Measurements from ENCODE around the gene ACOT4. TPM values are rescaled to one million over a fixed set of nuclear protein-coding genes. Genes with fewer than 3 reads are reported as not detected.

The ACOT4 gene
- total and polyA plus RNA-seq, 8 donors, result 1.3 to 3.5 (median 1.4) TPM; not detected in 3

GRCh38 chr14:73644531-73645247, 53.0 kb downstream of the ACOT4 start, which contains the start of gene DNAL1:
Gene DNAL1 (plus strand): TSS chr14:73644986. CDS start chr14:73645040, 54 bp downstream.
- H3K4me1 ChIP-seq, result peaks cover 5 to 25% (median 19%) of the 10 kb centered on the region in 4 donors
- intact Hi-C loops (cut with DNase I; ENCODE audit: low total_unique reads), result no loop called here
- WGBS, 5 donors, result 0% methylated on average over 41 to 43 of the region's 43 CpGs
- H3K4me3 ChIP-seq, result peak within 1 kb of the TSS; percentile 61 to 91 (median 78)
- H3K36me3 ChIP-seq, result no peaks in the 10 kb centered on the region
- H3K9me3 ChIP-seq, result no peaks in the 10 kb centered on the region
- peak; percentile 94 to 98 for DNase-seq
- peak within 1 kb of the TSS; percentile 67 to 89 (median 84) for H3K27ac ChIP-seq
- TF ChIP-seq POLR2AphosphoS5 (IDR thresholded peaks at IDR 0.05), result peak; percentile 64 to 88 (median 86)
- TF ChIP-seq CTCF (IDR thresholded peaks at IDR 0.05), result peak in 1 of 7 experiments; percentile 16
- TF ChIP-seq POLR2A (IDR thresholded peaks at IDR 0.05), result no peak
- TF ChIP-seq EP300 (IDR thresholded peaks at IDR 0.05), result no peak
- H3K27me3 ChIP-seq, result no peaks in the 10 kb centered on the region

- no peak for DNase-seq
- Histone ChIP-seq H3K27me3 (no peaks in the 10 kb centered on the region), H3K4me3 (peak overlapping the region; percentile 61 to 91 (median 78)), H3K9me3 (no peaks in the 10 kb centered on the region), H3K4me1 (peaks cover 5 to 25% (median 19%) of the 10 kb centered on the region in 4 donors), H3K27ac (peak overlapping the region; percentile 49 to 89 (median 84)), H3K36me3 (no peaks in the 10 kb centered on the region)
- intact Hi-C loops (cut with DNase I; ENCODE audit: low total_unique reads), result no loop called here
- WGBS, 5 donors, result 3 to 10% (median 7%) methylated on average over 7 of the region's 7 CpGs
- TF ChIP-seq EP300 (IDR thresholded peaks at IDR 0.05) (no peak), POLR2AphosphoS5 (IDR thresholded peaks at IDR 0.05) (no peak), CTCF (IDR thresholded peaks at IDR 0.05) (no peak), POLR2A (IDR thresholded peaks at IDR 0.05) (no peak)
Measured at GRCh38 chr14:73645248-73645610, 53.6 kb downstream of the ACOT4 start.

Other genes with a start within 250 kb of the ACOT4 start
- gene NUMB, start 133.3 kb upstream of the ACOT4 start, total RNA-seq, result 100 to 1,000 TPM in 2 of 5 donors, 10 to 100 TPM in 3; 43.7 to 135 (median 75.6) TPM
- gene NUMB, start 133.3 kb upstream of the ACOT4 start, polyA plus RNA-seq, result 10 to 100 TPM; 26.4 to 43.8 (median 26.6) TPM
- gene RIOX1, start 100.9 kb upstream of the ACOT4 start, total RNA-seq, result 10 to 100 TPM in 4 of 5 donors, 1 to 10 TPM in 1; 7.2 to 86.9 (median 25.0) TPM
- gene RIOX1, start 100.9 kb upstream of the ACOT4 start, polyA plus RNA-seq, result 1 to 10 TPM; 5.1 to 6.7 (median 6.7) TPM
- 10 to 100 TPM in 1 of 5 donors, 1 to 10 TPM in 4; 1.3 to 35.0 (median 2.6) TPM for gene ACOT1, start 54.7 kb upstream of the ACOT4 start, total RNA-seq
- 1 to 10 TPM; 1.8 to 4.1 (median 3.5) TPM for gene ACOT1, start 54.7 kb upstream of the ACOT4 start, polyA plus RNA-seq
- gene HEATR4, start 32.9 kb upstream of the ACOT4 start, total RNA-seq, result under 1 TPM in 1 of 5 donors, not detected in 4; 0.18 TPM
- gene HEATR4, start 32.9 kb upstream of the ACOT4 start, polyA plus RNA-seq, result under 1 TPM in 1 of 3 donors, not detected in 2; 0.19 TPM
- 100 to 1,000 TPM in 1 of 5 donors, 10 to 100 TPM in 3, 1 to 10 TPM in 1; 7.5 to 247 (median 48.5) TPM for gene ACOT2, start 22.7 kb upstream of the ACOT4 start, total RNA-seq
- 10 to 100 TPM; 18.6 to 26.7 (median 25.1) TPM for gene ACOT2, start 22.7 kb upstream of the ACOT4 start, polyA plus RNA-seq
- not detected for gene ACOT6, start 20.6 kb downstream of the ACOT4 start, total RNA-seq
- gene ACOT6, start 20.6 kb downstream of the ACOT4 start, polyA plus RNA-seq, result not detected
- gene DNAL1, start 53.1 kb downstream of the ACOT4 start, total RNA-seq, result 10 to 100 TPM in 2 of 5 donors, 1 to 10 TPM in 1, under 1 TPM in 1, not detected in 1; 0.29 to 12.9 (median 7.5) TPM
- gene DNAL1, start 53.1 kb downstream of the ACOT4 start, polyA plus RNA-seq, result 1 to 10 TPM; 3.1 to 9.2 (median 7.7) TPM
- 10 to 100 TPM; 17.9 to 42.3 (median 19.3) TPM for gene PNMA1, start 122.5 kb downstream of the ACOT4 start, total RNA-seq
- gene PNMA1, start 122.5 kb downstream of the ACOT4 start, polyA plus RNA-seq, result 10 to 100 TPM; 13.9 to 17.1 (median 15.6) TPM

Measured in stomach (tissue), 9 donors.